K562 (cell line): ENCODE measurements around the gene SRRT. TPM values are rescaled to one million over a fixed set of nuclear protein-coding genes. Genes with fewer than 3 reads are reported as not detected.
A peak's percentile ranks its signal among the peaks of the same experiment; 100 is the strongest.

Experiments used
- COPS2 ChIP-seq: fragments of 450-650 bp; conservative IDR thresholded peaks from 2 replicates; pipeline ENCODE4 v1.6.1; 2016; ENCODE audit warnings: mild to moderate bottlenecking, moderate library complexity
- DNMT1 ChIP-seq: fragments of 450-650 bp; IDR thresholded peaks from 2 replicates; pipeline ENCODE4 v1.6.1; 2016; ENCODE audit warnings: antibody characterized with exemption, mild to moderate bottlenecking
- ELF2 ChIP-seq: fragments of 250-450 bp; sonication (Bioruptor Pico); IDR thresholded peaks from 2 replicates; pipeline ENCODE4 v1.5.0; 2021; ENCODE audit warnings: mild to moderate bottlenecking
- GABPB2 ChIP-seq: fragments of 250-450 bp; sonication (Bioruptor Pico); conservative IDR thresholded peaks from 2 replicates; pipeline ENCODE4 v1.5.1; 2021; ENCODE audit warnings: mild to moderate bottlenecking
- ILF3 ChIP-seq: fragments of 450-650 bp; IDR thresholded peaks from 2 replicates; pipeline ENCODE4 v1.6.1; 2018; ENCODE audit warnings: antibody characterized with exemption, mild to moderate bottlenecking, moderate library complexity, borderline replicate concordance
- LARP7 ChIP-seq: fragments of 450-650 bp; IDR thresholded peaks from 2 replicates; pipeline ENCODE4 v1.6.1; 2016
- MEF2A ChIP-seq: IDR thresholded peaks from 2 replicates; pipeline ENCODE4 v1.6.1; 2011; ENCODE audit warnings: low read depth, mild to moderate bottlenecking, low read length, moderate library complexity; ENCODE audit not compliant: control insufficient read depth
- MEIS2 ChIP-seq: fragments of 450-650 bp; IDR thresholded peaks from 2 replicates; pipeline ENCODE4 v1.6.1; 2014; ENCODE audit warnings: mild to moderate bottlenecking; ENCODE audit not compliant: partially characterized antibody
- MYNN ChIP-seq, 2 experiments: sonication (generic); formaldehyde crosslinking in 1 of 2; IDR thresholded peaks; 2 replicates each; pipeline versions ENCODE4 v1.5.0 to v1.6.1; 2016 to 2020; ENCODE audit warnings: antibody characterized with exemption in 1 of 2, missing genetic modification reagents in 1 of 2
- NELFE ChIP-seq: IDR thresholded peaks from 2 replicates; pipeline ENCODE4 v1.6.1; 2011; ENCODE audit warnings: mild to moderate bottlenecking; ENCODE audit not compliant: insufficient read depth, insufficient read length
- RBM14 ChIP-seq: fragments of 200-400 bp; formaldehyde crosslinking; IDR thresholded peaks from 2 replicates; pipeline ENCODE4 v1.6.1; 2018; ENCODE audit warnings: low read depth, mild to moderate bottlenecking, low read length, moderate library complexity, borderline replicate concordance; ENCODE audit not compliant: insufficient read depth
- SMC3 ChIP-seq: conservative IDR thresholded peaks from 2 replicates; pipeline ENCODE4 v1.6.1; 2011; ENCODE audit warnings: low read depth, low read length, improper control_type of control experiment; ENCODE audit not compliant: insufficient read depth
- TBP ChIP-seq: optimal IDR thresholded peaks from 2 replicates; pipeline ENCODE3; 2011; ENCODE audit warnings: low read depth, low read length, improper control_type of control experiment
- TEAD2 ChIP-seq: fragments of 450-650 bp; IDR thresholded peaks from 2 replicates; pipeline ENCODE4 v1.6.1; 2016; ENCODE audit warnings: missing genetic modification characterization, control low read depth, missing compliant biosample characterization
- WHSC1 ChIP-seq: IDR thresholded peaks from one replicate; pipeline ENCODE4 v1.6.1; 2012; ENCODE audit warnings: low read length, control low read depth, inconsistent platforms
- ZNF707 ChIP-seq: fragments of 250-450 bp; sonication (Bioruptor Pico); conservative IDR thresholded peaks from 2 replicates; pipeline ENCODE4 v1.8.0; 2022; ENCODE audit warnings: inconsistent platforms, mild to moderate bottlenecking, moderate library complexity
- ZNF79 ChIP-seq: fragments of 250-450 bp; sonication (Bioruptor Pico); IDR thresholded peaks from 2 replicates; pipeline ENCODE4 v1.4.0; 2020; ENCODE audit warnings: low read depth, mild to moderate bottlenecking, moderate library complexity
- polyA plus RNA-seq, 8 experiments: library from polyadenylated mRNA; depleted of rRNA in 4 of 8; stranded (reverse) in 5 of 8; unstranded in 3 of 8; fragments of >200 nt; fragmentation: Nextera tagmentation in 2 of 8; fragmentation: Illumina TruSeq in 1 of 8; extraction: Ambion mirVana in 2 of 8; extraction: Trizol in 1 of 8; gene quantifications; 2 replicates each; pipeline versions ENCODE4 v1.2.1 to v1.2.3, GENCODE V29; 2011 to 2014; ENCODE audit warnings: inconsistent platforms in 1 of 8, missing spikeins in 1 of 8
- total RNA-seq, 7 experiments: library from RNA; depleted of rRNA in 6 of 7; stranded (reverse); fragments of >200 nt in 6 of 7; fragmentation: Illumina TruSeq in 2 of 7; extraction: Trizol in 2 of 7; gene quantifications; 2 replicates each; pipeline versions ENCODE4 v1.2.1 to v1.2.3, GENCODE V29; 2011 to 2021; ENCODE audit warnings: low replicate concordance in 1 of 7
- TF ChIP-seq, protein P1 (sequence below): fragments of 250-450 bp; sonication (Bioruptor Pico); IDR thresholded peaks from 2 replicates; pipeline ENCODE4 v1.5.0; 2021; ENCODE audit warnings: mild to moderate bottlenecking, moderate library complexity
- TF ChIP-seq, protein P2 (sequence below): fragments of 250-450 bp; sonication (Bioruptor Pico); IDR thresholded peaks from 2 replicates; pipeline ENCODE4 v1.4.0; 2020; ENCODE audit warnings: borderline replicate concordance
- TF ChIP-seq, protein P3 (sequence below): fragments of 250-450 bp; sonication (Bioruptor Pico); IDR thresholded peaks from 2 replicates; pipeline ENCODE4 v1.4.0; 2020; ENCODE audit warnings: mild to moderate bottlenecking, moderate library complexity

SRRT gene
- total and polyA plus RNA-seq, 9 of the 15 experiments (the other 6 are each of a cell fraction or from before 2014, with no cell fraction given) = 10.3 to 263 (median 84.4) TPM

DNA sequence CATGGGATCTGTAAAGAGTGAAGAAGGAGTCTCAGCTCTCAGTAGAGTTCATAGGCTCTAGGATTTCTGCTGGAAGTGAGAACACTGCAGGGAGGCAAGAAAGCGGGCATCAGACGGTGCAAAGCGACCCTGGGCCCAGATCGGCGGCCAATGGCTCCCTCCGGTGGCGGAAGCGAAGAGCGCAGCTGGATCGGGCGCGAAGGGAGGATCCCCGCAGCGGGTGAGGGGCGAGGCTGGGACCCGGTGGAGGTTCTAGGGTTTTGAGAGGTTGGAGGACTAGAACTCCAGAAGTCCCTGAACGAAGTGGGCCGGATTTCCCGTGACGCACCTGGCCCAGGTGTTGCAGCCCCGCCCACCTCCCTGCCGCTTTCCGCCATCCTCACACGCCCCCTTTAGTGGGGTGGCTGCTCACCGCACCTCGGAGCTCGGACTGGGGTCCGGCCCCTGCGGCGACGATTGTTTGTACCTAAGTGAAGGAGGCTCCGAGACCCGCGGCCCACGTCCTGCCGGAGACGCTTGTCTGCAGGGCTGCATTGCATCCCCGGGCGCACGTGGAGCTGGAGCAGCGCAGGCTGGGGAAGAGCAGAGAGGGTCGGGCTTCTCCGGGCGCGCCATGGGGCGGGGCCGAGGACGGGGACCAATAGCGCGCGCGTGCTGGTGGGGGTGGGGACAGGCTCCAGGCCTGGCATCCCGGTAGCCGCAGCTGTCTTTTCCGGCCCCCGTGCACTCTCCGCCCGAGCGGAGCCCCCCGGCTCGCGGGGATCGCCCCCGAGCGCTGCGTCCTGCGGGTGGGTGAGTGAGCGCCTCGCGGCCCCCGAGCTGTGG is 22.6 kb upstream of the SRRT start, which contains the start of gene SLC12A9 (continued):
- TF ChIP-seq, protein P1, sequence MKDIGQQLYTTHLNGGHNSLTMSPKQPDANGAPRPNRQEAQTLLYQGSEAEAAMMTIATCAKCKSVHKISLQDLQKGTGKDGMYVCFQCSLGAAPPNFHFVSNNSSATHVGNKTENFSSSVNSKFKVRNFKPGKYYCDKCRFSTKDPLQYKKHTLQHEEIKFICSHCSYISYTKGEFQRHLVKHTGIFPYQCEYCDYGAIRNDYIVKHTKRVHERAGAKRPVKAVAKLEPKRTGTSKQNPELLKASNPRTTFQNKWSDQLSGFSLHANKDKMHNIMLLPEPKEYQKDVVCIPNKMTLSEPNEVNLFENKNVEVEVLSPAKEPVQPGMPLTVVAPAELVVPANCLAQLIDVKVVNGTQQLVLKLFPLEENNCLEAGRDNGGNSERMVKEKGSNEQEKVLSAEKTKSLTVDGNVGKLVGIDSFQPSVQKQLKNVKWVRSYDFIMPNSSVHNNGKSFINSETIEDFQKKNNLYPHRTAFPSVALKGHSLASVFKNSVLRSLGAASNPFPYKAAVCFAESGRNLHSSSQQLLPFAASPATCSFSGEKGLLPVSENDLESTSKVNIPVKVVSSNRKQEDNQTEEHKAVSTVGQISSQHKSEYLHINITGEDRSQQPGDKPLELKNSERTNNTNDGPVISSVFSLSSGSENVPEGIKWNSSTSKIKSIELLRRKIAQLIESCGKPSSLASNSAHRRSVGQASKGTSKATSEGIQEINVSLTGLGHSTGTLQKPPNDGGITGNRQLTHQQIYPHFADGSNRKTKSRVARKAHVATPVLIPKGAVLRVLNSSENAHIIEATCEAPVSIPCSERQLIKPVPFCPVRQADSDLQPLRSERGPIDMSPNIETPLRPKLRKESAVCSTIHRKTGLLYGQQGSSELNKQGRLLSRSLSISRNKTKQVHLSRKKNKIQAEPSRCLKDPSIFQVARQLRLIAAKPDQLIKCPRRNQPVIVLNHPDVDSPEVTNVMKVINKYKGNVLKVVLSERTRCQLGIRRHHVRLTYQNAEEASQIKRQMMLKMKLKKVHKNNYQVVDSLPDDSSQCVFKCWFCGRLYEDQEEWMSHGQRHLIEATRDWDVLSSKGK = no peak
- peak; percentile 31 for TF ChIP-seq TBP
- no peak for TF ChIP-seq DNMT1
- TF ChIP-seq NELFE = no peak
- TF ChIP-seq RBM14 = no peak
- TF ChIP-seq, protein P2, sequence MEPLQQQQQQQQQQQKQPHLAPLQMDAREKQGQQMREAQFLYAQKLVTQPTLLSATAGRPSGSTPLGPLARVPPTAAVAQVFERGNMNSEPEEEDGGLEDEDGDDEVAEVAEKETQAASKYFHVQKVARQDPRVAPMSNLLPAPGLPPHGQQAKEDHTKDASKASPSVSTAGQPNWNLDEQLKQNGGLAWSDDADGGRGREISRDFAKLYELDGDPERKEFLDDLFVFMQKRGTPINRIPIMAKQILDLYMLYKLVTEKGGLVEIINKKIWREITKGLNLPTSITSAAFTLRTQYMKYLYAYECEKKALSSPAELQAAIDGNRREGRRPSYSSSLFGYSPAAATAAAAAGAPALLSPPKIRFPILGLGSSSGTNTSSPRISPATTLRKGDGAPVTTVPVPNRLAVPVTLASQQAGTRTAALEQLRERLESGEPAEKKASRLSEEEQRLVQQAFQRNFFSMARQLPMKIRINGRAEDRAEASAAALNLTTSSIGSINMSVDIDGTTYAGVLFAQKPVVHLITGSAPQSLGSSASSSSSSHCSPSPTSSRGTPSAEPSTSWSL (CRISPR knock-in tag) = no peak
- no peak for TF ChIP-seq WHSC1
- TF ChIP-seq LARP7 = no peak
- no peak for TF ChIP-seq ZNF707
- TF ChIP-seq GABPB2 = no peak
- no peak for TF ChIP-seq ZNF79 (CRISPR knock-in tag)
- TF ChIP-seq ELF2 (CRISPR knock-in tag) = no peak
- no peak; the same call in 1 of the 2 replicates for TF ChIP-seq MYNN (IDR thresholded peaks at IDR 0.05)
- TF ChIP-seq MYNN (CRISPR knock-in tag; IDR thresholded peaks at IDR 0.05) = no peak
- no peak for TF ChIP-seq TEAD2 (tag)
- TF ChIP-seq MEIS2 = no peak
- TF ChIP-seq MEF2A = no peak
- TF ChIP-seq SMC3 = peak; percentile 96
- TF ChIP-seq, protein P3, sequence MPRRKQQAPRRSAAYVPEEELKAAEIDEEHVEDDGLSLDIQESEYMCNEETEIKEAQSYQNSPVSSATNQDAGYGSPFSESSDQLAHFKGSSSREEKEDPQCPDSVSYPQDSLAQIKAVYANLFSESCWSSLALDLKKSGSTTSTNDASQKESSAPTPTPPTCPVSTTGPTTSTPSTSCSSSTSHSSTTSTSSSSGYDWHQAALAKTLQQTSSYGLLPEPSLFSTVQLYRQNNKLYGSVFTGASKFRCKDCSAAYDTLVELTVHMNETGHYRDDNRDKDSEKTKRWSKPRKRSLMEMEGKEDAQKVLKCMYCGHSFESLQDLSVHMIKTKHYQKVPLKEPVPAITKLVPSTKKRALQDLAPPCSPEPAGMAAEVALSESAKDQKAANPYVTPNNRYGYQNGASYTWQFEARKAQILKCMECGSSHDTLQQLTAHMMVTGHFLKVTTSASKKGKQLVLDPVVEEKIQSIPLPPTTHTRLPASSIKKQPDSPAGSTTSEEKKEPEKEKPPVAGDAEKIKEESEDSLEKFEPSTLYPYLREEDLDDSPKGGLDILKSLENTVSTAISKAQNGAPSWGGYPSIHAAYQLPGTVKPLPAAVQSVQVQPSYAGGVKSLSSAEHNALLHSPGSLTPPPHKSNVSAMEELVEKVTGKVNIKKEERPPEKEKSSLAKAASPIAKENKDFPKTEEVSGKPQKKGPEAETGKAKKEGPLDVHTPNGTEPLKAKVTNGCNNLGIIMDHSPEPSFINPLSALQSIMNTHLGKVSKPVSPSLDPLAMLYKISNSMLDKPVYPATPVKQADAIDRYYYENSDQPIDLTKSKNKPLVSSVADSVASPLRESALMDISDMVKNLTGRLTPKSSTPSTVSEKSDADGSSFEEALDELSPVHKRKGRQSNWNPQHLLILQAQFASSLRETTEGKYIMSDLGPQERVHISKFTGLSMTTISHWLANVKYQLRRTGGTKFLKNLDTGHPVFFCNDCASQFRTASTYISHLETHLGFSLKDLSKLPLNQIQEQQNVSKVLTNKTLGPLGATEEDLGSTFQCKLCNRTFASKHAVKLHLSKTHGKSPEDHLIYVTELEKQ (CRISPR knock-in tag) = no peak
- TF ChIP-seq COPS2 = no peak
- TF ChIP-seq ILF3 = no peak
